ENCODE results near the gene KAT6B.
"Not testable (repeated sequence)": the region's sequence is repeated elsewhere in the genome, so short reads cannot be mapped to it uniquely, and the experiment has no call there.

Gene KAT6B

DNA sequence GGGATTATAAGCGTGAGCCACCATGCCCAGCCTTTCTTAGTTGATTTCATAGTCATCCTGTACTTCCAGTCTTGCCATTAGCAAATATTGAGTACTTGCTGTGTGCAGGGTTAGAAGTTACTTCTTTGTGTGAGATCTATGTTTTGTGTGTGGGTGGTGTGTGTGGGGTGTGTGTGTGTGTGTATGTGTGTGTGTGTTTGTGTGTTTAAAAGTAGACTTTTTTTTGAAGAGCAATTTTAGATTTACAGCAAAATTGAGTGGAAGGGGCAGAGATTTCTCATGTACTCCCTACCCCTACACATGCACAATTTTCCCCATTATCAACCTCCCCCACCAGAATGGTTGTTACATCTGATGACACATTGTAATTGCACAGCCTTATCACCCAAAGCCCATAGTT lies 48.2 kb downstream of the KAT6B start:
- no peaks in the 10 kb centered on the region for H3K9me3 ChIP-seq (ENCODE audit: control extremely low read depth in 1 of 5, control insufficient read depth in 4 of 5, insufficient read depth in 2 of 5, low read depth in 1 of 5, low read length in 4 of 5)
- H3K36me3 ChIP-seq (ENCODE audit: control insufficient read depth in 4 of 4, insufficient read depth in 4 of 4, low read length in 3 of 4), result peaks cover 0 to 7% (median 0%) of the 10 kb centered on the region in 4 experiments
- H3K4me3 ChIP-seq (ENCODE audit: control insufficient read depth in 1 of 7, extremely low read depth in 1 of 7, insufficient read depth in 4 of 7, low read depth in 2 of 7, low read length in 6 of 7), result no peak overlapping the region
- ChIA-PET CTCF (interaction anchor here (1.7 kb wide), 1 partner anchor 15 kb away, joined by 5 read pairs; no protein-coding TSS in a partner anchor), POLR2A (interaction anchor here (0.7 kb wide), 1 partner anchor 21 kb away, joined by 4 read pairs; no protein-coding TSS in a partner anchor)
- 100% methylated on average over 1 of the region's 1 CpG for WGBS (ENCODE audit: insufficient coverage)
- H3K4me1 ChIP-seq (ENCODE audit: control extremely low read depth in 1 of 4, control insufficient read depth in 4 of 4, insufficient read depth in 4 of 4, low read length in 3 of 4), result peaks cover 0 to 11% (median 10%) of the 10 kb centered on the region in 4 experiments
- H3K27ac ChIP-seq (ENCODE audit: insufficient read depth in 1 of 2, low read depth in 1 of 2, low read length in 2 of 2, poor library complexity in 1 of 2, severe bottlenecking in 2 of 2), result no peak overlapping the region
- DNase-seq, result no peak
- no peaks in the 10 kb centered on the region for H3K27me3 ChIP-seq (replicated peaks in 2 of 5; ENCODE audit: control insufficient read depth in 4 of 5, insufficient read depth in 5 of 5, low read length in 4 of 5)

DNA sequence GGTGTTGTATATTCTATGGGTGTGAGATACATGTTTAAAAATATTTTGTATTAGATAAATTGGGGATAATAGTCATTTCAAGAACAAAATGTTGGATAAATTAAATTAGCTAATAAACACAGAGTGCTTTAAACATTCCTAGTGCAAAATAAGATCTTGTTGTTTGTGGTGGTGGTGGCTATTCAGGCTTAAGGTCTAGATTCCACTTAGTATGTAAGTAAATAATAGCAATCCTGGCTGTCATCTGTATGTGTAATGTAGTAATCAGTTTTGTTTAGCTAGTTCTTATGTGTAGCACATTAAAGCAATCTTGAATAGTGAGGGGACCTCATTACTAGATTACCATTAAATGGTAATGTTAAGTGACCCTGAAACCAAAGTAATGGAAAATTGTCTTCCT lies 48.7 kb downstream of the KAT6B start:
- POLR2A ChIA-PET, result interaction anchor here (0.7 kb wide), 2 partner anchors 22 to 223 kb away, joined by 3 to 4 read pairs; no protein-coding TSS in a partner anchor
- H3K27ac ChIP-seq (ENCODE audit: insufficient read depth in 1 of 2, low read depth in 1 of 2, low read length in 2 of 2, poor library complexity in 1 of 2, severe bottlenecking in 2 of 2), result no peak overlapping the region
- H3K4me3 ChIP-seq (ENCODE audit: control insufficient read depth in 1 of 7, extremely low read depth in 1 of 7, insufficient read depth in 4 of 7, low read depth in 2 of 7, low read length in 6 of 7), result no peak overlapping the region
- DNase-seq, result no peak
- H3K27me3 ChIP-seq (replicated peaks in 2 of 5; ENCODE audit: control insufficient read depth in 4 of 5, insufficient read depth in 5 of 5, low read length in 4 of 5), result no peaks in the 10 kb centered on the region
- CTCF ChIA-PET, result interaction anchor here (1.5 to 1.7 kb wide), 2 partner anchors 10 to 14 kb away, joined by 3 to 5 read pairs; no protein-coding TSS in a partner anchor
- peaks cover 0 to 11% (median 10%) of the 10 kb centered on the region in 4 experiments for H3K4me1 ChIP-seq (ENCODE audit: control extremely low read depth in 1 of 4, control insufficient read depth in 4 of 4, insufficient read depth in 4 of 4, low read length in 3 of 4)
- H3K36me3 ChIP-seq (ENCODE audit: control insufficient read depth in 4 of 4, insufficient read depth in 4 of 4, low read length in 3 of 4), result peaks cover 0 to 7% (median 0%) of the 10 kb centered on the region in 4 experiments
- no peaks in the 10 kb centered on the region for H3K9me3 ChIP-seq (ENCODE audit: control extremely low read depth in 1 of 5, control insufficient read depth in 4 of 5, insufficient read depth in 2 of 5, low read depth in 1 of 5, low read length in 4 of 5)

DNA sequence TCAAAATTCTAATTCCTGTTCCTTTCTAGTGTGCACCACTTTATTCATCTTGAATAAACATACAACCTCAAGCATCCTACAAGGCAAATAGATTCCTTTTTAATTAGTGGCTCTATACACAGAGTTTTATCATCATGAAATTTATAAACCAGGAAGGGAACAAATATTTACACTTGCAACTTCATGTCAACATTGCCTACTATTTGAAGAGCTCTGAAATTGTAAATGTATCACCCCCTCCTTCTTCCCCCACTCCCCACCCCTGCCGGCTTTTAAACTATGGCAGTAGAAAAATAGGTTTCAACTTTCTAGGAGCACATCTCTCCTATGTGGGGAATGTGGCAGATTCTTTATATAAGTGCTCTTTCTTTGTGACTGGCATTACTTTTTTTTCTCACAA lies 49.6 kb downstream of the KAT6B start:
- ChIA-PET CTCF (interaction anchor here (1.5 to 1.7 kb wide), 3 partner anchors 10 to 13 kb away, joined by 3 to 5 read pairs (median 5); no protein-coding TSS in a partner anchor), POLR2A (interaction anchor here (0.7 to 0.8 kb wide), 2 partner anchors 9 to 222 kb away, joined by 3 read pairs; no protein-coding TSS in a partner anchor)
- no peak for DNase-seq
- Histone ChIP-seq H3K27me3 (replicated peaks in 2 of 5; ENCODE audit: control insufficient read depth in 4 of 5, insufficient read depth in 5 of 5, low read length in 4 of 5) (no peaks in the 10 kb centered on the region), H3K4me1 (ENCODE audit: control extremely low read depth in 1 of 4, control insufficient read depth in 4 of 4, insufficient read depth in 4 of 4, low read length in 3 of 4) (peaks cover 0 to 11% (median 10%) of the 10 kb centered on the region in 4 experiments), H3K9me3 (ENCODE audit: control extremely low read depth in 1 of 5, control insufficient read depth in 4 of 5, insufficient read depth in 2 of 5, low read depth in 1 of 5, low read length in 4 of 5) (no peaks in the 10 kb centered on the region), H3K4me3 (ENCODE audit: control insufficient read depth in 1 of 7, extremely low read depth in 1 of 7, insufficient read depth in 4 of 7, low read depth in 2 of 7, low read length in 6 of 7) (no peak overlapping the region), H3K27ac (ENCODE audit: insufficient read depth in 1 of 2, low read depth in 1 of 2, low read length in 2 of 2, poor library complexity in 1 of 2, severe bottlenecking in 2 of 2) (no peak overlapping the region), H3K36me3 (ENCODE audit: control insufficient read depth in 4 of 4, insufficient read depth in 4 of 4, low read length in 3 of 4) (peaks cover 0 to 7% (median 0%) of the 10 kb centered on the region in 4 experiments)
- no CpG with 5 or more reads among the region's 1 CpG for WGBS (ENCODE audit: insufficient coverage)

DNA sequence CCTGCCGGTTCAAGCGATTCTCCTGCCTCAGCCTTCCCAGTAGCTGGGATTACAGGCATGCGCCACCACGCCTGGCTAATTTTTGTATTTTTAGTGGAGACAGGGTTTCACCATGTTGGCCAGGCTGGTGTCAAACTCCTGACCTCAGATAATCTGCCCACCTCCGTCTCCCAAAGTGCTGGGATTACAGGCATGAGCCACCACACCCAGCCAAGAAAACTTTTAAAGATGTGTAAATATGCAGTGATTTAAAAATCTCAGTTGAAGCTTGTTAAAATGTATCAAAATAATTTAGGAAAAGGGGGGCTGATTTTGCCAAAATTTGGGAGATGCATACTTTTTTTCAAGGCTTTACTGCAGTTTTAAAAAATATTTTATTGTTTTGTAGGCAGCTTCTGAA lies 50.7 kb downstream of the KAT6B start:
- H3K36me3 ChIP-seq (ENCODE audit: control insufficient read depth in 4 of 4, insufficient read depth in 4 of 4, low read length in 3 of 4); DNase-seq; POLR2A ChIA-PET; H3K27ac ChIP-seq (ENCODE audit: insufficient read depth in 1 of 2, low read depth in 1 of 2, low read length in 2 of 2, poor library complexity in 1 of 2, severe bottlenecking in 2 of 2); H3K4me3 ChIP-seq (ENCODE audit: control insufficient read depth in 1 of 7, extremely low read depth in 1 of 7, insufficient read depth in 4 of 7, low read depth in 2 of 7, low read length in 6 of 7); H3K4me1 ChIP-seq (ENCODE audit: control extremely low read depth in 1 of 4, control insufficient read depth in 4 of 4, insufficient read depth in 4 of 4, low read length in 3 of 4); H3K9me3 ChIP-seq (ENCODE audit: control extremely low read depth in 1 of 5, control insufficient read depth in 4 of 5, insufficient read depth in 2 of 5, low read depth in 1 of 5, low read length in 4 of 5); H3K27me3 ChIP-seq (replicated peaks in 2 of 5; ENCODE audit: control insufficient read depth in 4 of 5, insufficient read depth in 5 of 5, low read length in 4 of 5): not testable (repeated sequence)
- CTCF ChIA-PET, result interaction anchor here (1.0 to 1.7 kb wide), 2 partner anchors 9 to 22 kb away, joined by 3 to 5 read pairs; no protein-coding TSS in a partner anchor
- WGBS (ENCODE audit: insufficient coverage), result no CpG with 5 or more reads among the region's 5 CpGs

DNA sequence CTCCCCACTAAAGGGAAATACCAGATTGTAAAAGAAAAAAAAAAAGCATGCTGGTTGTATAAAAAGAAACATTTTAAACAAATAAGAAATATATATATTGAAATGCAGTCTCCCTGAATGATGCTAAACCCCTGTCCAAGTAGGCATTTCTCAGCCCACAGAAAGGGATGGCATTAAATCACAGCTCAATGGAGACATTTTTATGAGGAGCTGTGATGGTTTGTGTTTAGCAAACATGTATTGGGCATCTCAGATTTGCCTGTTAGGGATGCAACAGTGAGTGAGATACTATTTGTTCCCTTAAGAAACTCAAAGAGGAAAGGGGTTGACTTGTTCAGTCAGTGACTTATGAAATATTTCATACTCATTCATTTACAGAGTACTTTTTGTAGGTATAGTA lies 51.5 kb downstream of the KAT6B start:
- no peak overlapping the region for H3K4me3 ChIP-seq (ENCODE audit: control insufficient read depth in 1 of 7, extremely low read depth in 1 of 7, insufficient read depth in 4 of 7, low read depth in 2 of 7, low read length in 6 of 7)
- peaks cover 0 to 7% (median 0%) of the 10 kb centered on the region in 4 experiments for H3K36me3 ChIP-seq (ENCODE audit: control insufficient read depth in 4 of 4, insufficient read depth in 4 of 4, low read length in 3 of 4)
- H3K27ac ChIP-seq (ENCODE audit: insufficient read depth in 1 of 2, low read depth in 1 of 2, low read length in 2 of 2, poor library complexity in 1 of 2, severe bottlenecking in 2 of 2), result no peak overlapping the region
- no peaks in the 10 kb centered on the region for H3K9me3 ChIP-seq (ENCODE audit: control extremely low read depth in 1 of 5, control insufficient read depth in 4 of 5, insufficient read depth in 2 of 5, low read depth in 1 of 5, low read length in 4 of 5)
- no peaks in the 10 kb centered on the region for H3K4me1 ChIP-seq (ENCODE audit: control extremely low read depth in 1 of 4, control insufficient read depth in 4 of 4, insufficient read depth in 4 of 4, low read length in 3 of 4)
- no peaks in the 10 kb centered on the region for H3K27me3 ChIP-seq (replicated peaks in 2 of 5; ENCODE audit: control insufficient read depth in 4 of 5, insufficient read depth in 5 of 5, low read length in 4 of 5)
- POLR2A ChIA-PET, result no interaction called here
- DNase-seq, result no peak
- CTCF ChIA-PET, result interaction anchor here (1.1 to 1.9 kb wide), 3 partner anchors 12 to 19 kb away, joined by 3 to 6 read pairs (median 5); no protein-coding TSS in a partner anchor

DNA sequence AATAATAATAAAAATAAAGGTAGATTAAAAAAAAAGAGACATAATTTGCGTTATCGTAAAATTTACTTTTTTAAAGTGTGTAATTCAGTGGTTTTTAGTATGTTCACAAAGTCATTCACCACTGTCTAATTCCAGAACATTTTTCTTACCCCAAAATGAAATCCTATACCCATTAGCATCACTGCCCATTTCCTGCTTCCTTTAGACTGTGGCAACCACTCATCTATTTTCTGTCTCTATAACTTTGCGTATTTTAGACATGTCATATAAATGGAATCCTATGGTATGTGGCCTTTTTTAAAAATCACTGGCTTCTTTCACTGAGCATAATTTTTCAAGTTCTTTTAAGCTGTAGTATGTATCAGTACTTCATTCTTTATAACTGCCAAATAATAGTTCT lies 53.6 kb downstream of the KAT6B start:
- ChIA-PET CTCF (interaction anchor here (1.0 to 2.5 kb wide), 2 partner anchors 10 to 15 kb away, joined by 3 to 8 read pairs; no protein-coding TSS in a partner anchor), POLR2A (interaction anchor here (0.8 kb wide), 1 partner anchor 18 kb away, joined by 4 read pairs; no protein-coding TSS in a partner anchor)
- Histone ChIP-seq H3K36me3 (ENCODE audit: control insufficient read depth in 4 of 4, insufficient read depth in 4 of 4, low read length in 3 of 4) (peaks cover 0 to 7% (median 0%) of the 10 kb centered on the region in 4 experiments), H3K9me3 (ENCODE audit: control extremely low read depth in 1 of 5, control insufficient read depth in 4 of 5, insufficient read depth in 2 of 5, low read depth in 1 of 5, low read length in 4 of 5) (no peaks in the 10 kb centered on the region), H3K27ac (ENCODE audit: insufficient read depth in 1 of 2, low read depth in 1 of 2, low read length in 2 of 2, poor library complexity in 1 of 2, severe bottlenecking in 2 of 2) (no peak overlapping the region), H3K27me3 (replicated peaks in 2 of 5; ENCODE audit: control insufficient read depth in 4 of 5, insufficient read depth in 5 of 5, low read length in 4 of 5) (no peaks in the 10 kb centered on the region), H3K4me1 (ENCODE audit: control extremely low read depth in 1 of 4, control insufficient read depth in 4 of 4, insufficient read depth in 4 of 4, low read length in 3 of 4) (peaks cover 0 to 5% (median 0%) of the 10 kb centered on the region in 4 experiments), H3K4me3 (ENCODE audit: control insufficient read depth in 1 of 7, extremely low read depth in 1 of 7, insufficient read depth in 4 of 7, low read depth in 2 of 7, low read length in 6 of 7) (no peak overlapping the region)
- WGBS (ENCODE audit: insufficient coverage), result no CpG with 5 or more reads among the region's 3 CpGs
- DNase-seq, result no peak

DNA sequence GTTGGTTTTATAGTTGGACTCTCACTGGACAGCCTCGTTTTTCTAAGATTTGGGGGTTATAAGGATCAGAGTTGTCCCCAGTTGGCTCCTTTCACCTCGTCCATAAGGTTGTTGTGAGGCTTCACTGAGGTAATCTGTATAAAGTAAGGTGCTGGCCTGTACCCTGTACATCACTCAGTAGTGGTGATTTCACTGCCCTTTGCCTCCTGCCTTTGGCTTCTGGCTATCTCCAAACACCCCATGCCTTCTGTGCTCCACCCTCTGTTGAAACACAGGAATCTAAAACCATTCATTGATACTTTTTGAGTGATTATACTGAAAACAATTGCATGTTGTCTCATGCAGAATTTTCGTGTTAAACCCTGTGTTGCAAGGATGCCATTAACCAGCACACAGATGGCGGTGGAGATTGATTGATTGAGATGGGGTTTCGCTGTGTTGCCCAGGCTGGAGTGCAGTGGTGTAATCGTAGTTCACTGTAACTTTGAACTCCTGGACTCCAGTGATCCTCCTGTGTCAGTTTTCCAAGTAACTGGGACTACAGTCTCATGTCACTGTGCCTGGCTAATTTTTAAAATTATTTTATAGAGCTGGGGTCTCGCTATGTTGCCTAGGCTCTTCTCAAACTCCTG lies 55.0 kb downstream of the KAT6B start:
- no peak for DNase-seq
- Histone ChIP-seq H3K4me3 (ENCODE audit: control insufficient read depth in 1 of 7, extremely low read depth in 1 of 7, insufficient read depth in 4 of 7, low read depth in 2 of 7, low read length in 6 of 7) (no peak overlapping the region), H3K4me1 (ENCODE audit: control extremely low read depth in 1 of 4, control insufficient read depth in 4 of 4, insufficient read depth in 4 of 4, low read length in 3 of 4) (peaks cover 0 to 5% (median 0%) of the 10 kb centered on the region in 4 experiments), H3K27ac (ENCODE audit: insufficient read depth in 1 of 2, low read depth in 1 of 2, low read length in 2 of 2, poor library complexity in 1 of 2, severe bottlenecking in 2 of 2) (no peak overlapping the region), H3K9me3 (ENCODE audit: control extremely low read depth in 1 of 5, control insufficient read depth in 4 of 5, insufficient read depth in 2 of 5, low read depth in 1 of 5, low read length in 4 of 5) (no peaks in the 10 kb centered on the region), H3K36me3 (ENCODE audit: control insufficient read depth in 4 of 4, insufficient read depth in 4 of 4, low read length in 3 of 4) (peaks cover 0 to 7% (median under 1%) of the 10 kb centered on the region in 4 experiments), H3K27me3 (replicated peaks in 2 of 5; ENCODE audit: control insufficient read depth in 4 of 5, insufficient read depth in 5 of 5, low read length in 4 of 5) (no peaks in the 10 kb centered on the region)
- 100% methylated on average over 4 of the region's 7 CpGs for WGBS (ENCODE audit: insufficient coverage)
- POLR2A ChIA-PET, result no interaction called here
- CTCF ChIA-PET, result no interaction called here

All from common myeloid progenitor, CD34-positive (primary cell).